Body of pancreas (tissue), 4 donors: Measurements from ENCODE around the gene GNL2. TPM values are rescaled to one million over a fixed set of nuclear protein-coding genes. Genes with fewer than 3 reads are reported as not detected.
A peak's percentile ranks its signal among the peaks of the same experiment; 100 is the strongest.

ENCODE experiments used
- ATAC-seq: fragments of 150-250 bp; one replicate; pipeline ENCODE4 v1.9.1; 2016
- DNase-seq, 4 donors: peaks; one replicate each; pipeline ENCODE4 v3.0.0-alpha.2; 2019
- H3K27ac ChIP-seq, 4 donors: fragments of 200-600 bp; sonication (generic); 1 replicate in 3 of 4; 2 replicates in 1 of 4; pipeline versions ENCODE4 v1.5.1 to v1.6.1; 2016 to 2019; ENCODE audit warnings: mild to moderate bottlenecking in 1 of 4, mixed read lengths in 1 of 4, moderate library complexity in 1 of 4
- H3K27me3 ChIP-seq, 2 donors: fragments of 200-600 bp; sonication (generic); one replicate each; pipeline ENCODE4 v1.6.0; 2016; ENCODE audit warnings: mild to moderate bottlenecking in 1 of 2
- H3K36me3 ChIP-seq, 2 donors: fragments of 200-600 bp; sonication (generic); replicated peaks in 1 of 2; 2 replicates each; pipeline ENCODE4 v1.5.1; 2016; ENCODE audit warnings: low read depth in 2 of 2; ENCODE audit not compliant: insufficient read depth in 1 of 2
- H3K4me1 ChIP-seq: fragments of 200-600 bp; sonication (generic); one replicate; pipeline ENCODE4 v1.6.0; 2016
- H3K4me3 ChIP-seq, 2 donors: fragments of 200-600 bp; sonication (generic); 1 replicate in 1 of 2; 2 replicates in 1 of 2; pipeline ENCODE4 v1.5.1; 2016 to 2019
- H3K9me3 ChIP-seq, 3 donors: fragments of 200-600 bp; sonication (generic); 1 replicate in 2 of 3; 2 replicates in 1 of 3; pipeline ENCODE4 v1.5.1; 2016
- CTCF ChIP-seq, 7 experiments: fragments of 450-650 bp in 4 of 7; fragments of 200-600 bp in 3 of 7; sonication (generic) in 3 of 7; IDR thresholded peaks; one replicate each; pipeline ENCODE4 v1.5.1; 2016 to 2019; ENCODE audit warnings: antibody characterized with exemption in 7 of 7
- POLR2A ChIP-seq, 3 donors: fragments of 450-650 bp; IDR thresholded peaks; one replicate each; pipeline ENCODE4 v1.6.1; 2016; ENCODE audit warnings: antibody characterized with exemption in 3 of 3, mild to moderate bottlenecking in 2 of 3
- WGBS, 2 donors: methylation state at CpG; one replicate each; pipeline ENCODE4 v1.1.5; 2017; 5-methylcytosine and 5-hydroxymethylcytosine counted together
- intact Hi-C: fragments of 100-400 bp; cut with DNase I; formaldehyde crosslinking; loops from one replicate; pipeline ENCODE4 v1.15.1; 2023
- total RNA-seq, 2 donors: library from RNA; depleted of rRNA; stranded (reverse); fragments of >200 nt; gene quantifications; one replicate each; pipeline ENCODE4 v1.1.0, GENCODE V29; 2016

GNL2 gene
- total RNA-seq, result 10 to 100 TPM; 22.8 to 33.0 TPM

GRCh38 chr1:37595440-37596181 is at the start of gene GNL2:
GNL2 (minus strand) TSS chr1:37595937; CDS start chr1:37595822, 115 bp downstream.
- peaks cover 0 to 10% of the 10 kb centered on the region in 2 donors for H3K36me3 ChIP-seq
- no peak for TF ChIP-seq CTCF (IDR thresholded peaks at IDR 0.05)
- peak in 2 of 3 donors; percentile 85 to 89 for TF ChIP-seq POLR2A (IDR thresholded peaks at IDR 0.05)
- intact Hi-C loops, result no loop called here
- ATAC-seq (peak; percentile 100), DNase-seq (peak; percentile 97 to 98 (median 98))
- H3K9me3 ChIP-seq, result no peaks in the 10 kb centered on the region
- H3K4me3 ChIP-seq, result peak within 1 kb of the TSS; percentile 33 to 68
- peaks cover 23% of the 10 kb centered on the region for H3K4me1 ChIP-seq
- no peaks in the 10 kb centered on the region for H3K27me3 ChIP-seq
- H3K27ac ChIP-seq, result peak within 1 kb of the TSS; percentile 18 to 89 (median 58)
- WGBS, 2 donors, result 0% methylated on average over 33 to 50 of the region's 51 CpGs

GRCh38 chr1:37641059-37641458 is 45.3 kb upstream of the GNL2 start:
- no peak overlapping the region for H3K4me3 ChIP-seq
- no peak overlapping the region for H3K27ac ChIP-seq
- DNase-seq (no peak), ATAC-seq (no peak)
- no peak for TF ChIP-seq CTCF (IDR thresholded peaks at IDR 0.05)
- TF ChIP-seq POLR2A (IDR thresholded peaks at IDR 0.05), result no peak
- no peaks in the 10 kb centered on the region for H3K4me1 ChIP-seq
- intact Hi-C loops, result no loop called here
- WGBS, 2 donors, result 75 to 93% methylated on average over 1 of the region's 1 CpG
- no peaks in the 10 kb centered on the region for H3K36me3 ChIP-seq
- H3K9me3 ChIP-seq, result no peaks in the 10 kb centered on the region
- no peaks in the 10 kb centered on the region for H3K27me3 ChIP-seq

- H3K36me3 ChIP-seq, result no peaks in the 10 kb centered on the region
- no peak for DNase-seq
- ATAC-seq, result no peak
- H3K4me3 ChIP-seq, result no peak overlapping the region
- intact Hi-C loops, result no loop called here
- no peak for TF ChIP-seq CTCF (IDR thresholded peaks at IDR 0.05)
- no peak for TF ChIP-seq POLR2A (IDR thresholded peaks at IDR 0.05)
- WGBS, 2 donors, result 55% methylated on average over 6 of the region's 6 CpGs
- peaks cover 0 to 25% of the 10 kb centered on the region in 2 donors for H3K27me3 ChIP-seq
- peaks cover 7% of the 10 kb centered on the region for H3K4me1 ChIP-seq
- H3K27ac ChIP-seq, result no peak overlapping the region
- H3K9me3 ChIP-seq, result no peaks in the 10 kb centered on the region
Observed at GRCh38 chr1:37636435-37636834, 40.7 kb upstream of the GNL2 start.

- H3K36me3 ChIP-seq, result no peaks in the 10 kb centered on the region
- H3K27me3 ChIP-seq, result peaks cover 0 to 25% of the 10 kb centered on the region in 2 donors
- no peak for DNase-seq
- no peaks in the 10 kb centered on the region for H3K9me3 ChIP-seq
- ATAC-seq, result no peak
- intact Hi-C loops, result no loop called here
- 6 to 7% methylated on average over 7 to 26 of the region's 26 CpGs for WGBS, 2 donors
- H3K4me3 ChIP-seq, result no peak overlapping the region
- no peak overlapping the region for H3K27ac ChIP-seq
- H3K4me1 ChIP-seq, result peaks cover 7% of the 10 kb centered on the region
- TF ChIP-seq CTCF (IDR thresholded peaks at IDR 0.05) (no peak), POLR2A (IDR thresholded peaks at IDR 0.05) (no peak)
Observed at GRCh38 chr1:37634992-37635902, 39.5 kb upstream of the GNL2 start.
